PC-9 (cell line): ENCODE results near the gene FAM13B. TPM values are rescaled to one million over a fixed set of nuclear protein-coding genes. Genes with fewer than 3 reads are reported as not detected.

Experiments used
- BruUV-seq: library from RNA; stranded (reverse); fragments of 400-500 nt; replicated peaks from 2 replicates; lab custom pipeline; 2021; lab: Mats Ljungman, UMichigan
- CTCF ChIA-PET: fragments of 300-600 bp; sonication (Branson Sonifier 250); formaldehyde crosslinking; loops from one replicate; lab custom pipeline; 2022; ENCODE audit warnings: antibody characterized with exemption; lab: Charles Lee
- POLR2A ChIA-PET: fragments of 300-600 bp; sonication (Branson Sonifier 250); formaldehyde crosslinking; loops from one replicate; lab custom pipeline; 2022; ENCODE audit warnings: antibody characterized with exemption; ENCODE audit not compliant: unreplicated experiment; lab: Charles Lee
- DNase-seq, 2 experiments: peaks; one replicate each; pipeline versions ENCODE4 v3.0.0 to v3.0.0-alpha.2; 2015 to 2022; ENCODE audit warnings: mixed read lengths in 1 of 2
- H2AFZ ChIP-seq: fragments of 200-600 bp; sonication (generic); 2 replicates; pipeline ENCODE4 v1.8.1; 2017; ENCODE audit warnings: antibody characterized with exemption
- H3F3A ChIP-seq: fragments of 200-600 bp; sonication (generic); 2 replicates; pipeline ENCODE4 v1.8.1; 2017; ENCODE audit warnings: antibody characterized with exemption, mild to moderate bottlenecking, low read depth; ENCODE audit not compliant: insufficient read depth
- H3K27ac ChIP-seq: fragments of 200-600 bp; sonication (generic); 2 replicates; pipeline ENCODE4 v1.6.1; 2016; ENCODE audit warnings: mixed run types
- H3K27me3 ChIP-seq: fragments of 200-600 bp; sonication (generic); 2 replicates; pipeline ENCODE4 v1.6.1; 2016; ENCODE audit warnings: low read depth, mixed run types; ENCODE audit not compliant: insufficient read depth
- H3K36me3 ChIP-seq: fragments of 200-600 bp; sonication (generic); 2 replicates; pipeline ENCODE4 v1.6.1; 2016; ENCODE audit warnings: low read depth, mixed run types
- H3K4me1 ChIP-seq: fragments of 200-600 bp; sonication (generic); replicated peaks from 2 replicates; pipeline ENCODE4 v1.6.1; 2016; ENCODE audit warnings: mixed run types; ENCODE audit not compliant: insufficient read depth
- H3K4me2 ChIP-seq: fragments of 200-600 bp; sonication (generic); 2 replicates; pipeline ENCODE4 v1.6.1; 2017; ENCODE audit warnings: mixed run types
- H3K4me3 ChIP-seq: fragments of 200-600 bp; sonication (generic); 2 replicates; pipeline ENCODE4 v1.6.1; 2016; ENCODE audit warnings: mixed run types
- H3K79me2 ChIP-seq: fragments of 200-600 bp; sonication (generic); 2 replicates; pipeline ENCODE4 v1.6.1; 2017; ENCODE audit warnings: low read depth, mixed run types
- H3K9me2 ChIP-seq: fragments of 200-600 bp; sonication (generic); 2 replicates; pipeline ENCODE4 v1.8.1; 2017; ENCODE audit warnings: mild to moderate bottlenecking; ENCODE audit not compliant: insufficient read depth
- H3K9me3 ChIP-seq: fragments of 200-600 bp; sonication (generic); 2 replicates; pipeline ENCODE4 v1.8.1; 2016; ENCODE audit warnings: low read depth; ENCODE audit not compliant: insufficient read depth
- H4K20me1 ChIP-seq: fragments of 200-600 bp; sonication (generic); 2 replicates; pipeline ENCODE4 v1.8.1; 2017; ENCODE audit not compliant: insufficient read depth
- EZH2 ChIP-seq: fragments of 200-600 bp; sonication (generic); IDR thresholded peaks from 2 replicates; pipeline ENCODE4 v1.8.0; 2017; ENCODE audit warnings: antibody characterized with exemption, low read depth
- intact Hi-C: fragments of 100-400 bp; cut with micrococcal nuclease; formaldehyde crosslinking; loops from one replicate; pipeline ENCODE4 v1.10.0; 2022; ENCODE audit not compliant: unreplicated experiment
- total RNA-seq: library from RNA; stranded (reverse); gene quantifications from 2 replicates; pipeline ENCODE4 v1.2.3, GENCODE V29; 2021
- TF ChIP-seq, protein P1 (sequence below): fragments of 200-600 bp; sonication (generic); conservative IDR thresholded peaks from 2 replicates; pipeline ENCODE4 v1.6.1; 2017; ENCODE audit warnings: mixed run types, antibody characterized with exemption, mild to moderate bottlenecking, moderate library complexity

The FAM13B gene
- total RNA-seq, 1 experiment from 2014 or later: 25.1 TPM

DNA sequence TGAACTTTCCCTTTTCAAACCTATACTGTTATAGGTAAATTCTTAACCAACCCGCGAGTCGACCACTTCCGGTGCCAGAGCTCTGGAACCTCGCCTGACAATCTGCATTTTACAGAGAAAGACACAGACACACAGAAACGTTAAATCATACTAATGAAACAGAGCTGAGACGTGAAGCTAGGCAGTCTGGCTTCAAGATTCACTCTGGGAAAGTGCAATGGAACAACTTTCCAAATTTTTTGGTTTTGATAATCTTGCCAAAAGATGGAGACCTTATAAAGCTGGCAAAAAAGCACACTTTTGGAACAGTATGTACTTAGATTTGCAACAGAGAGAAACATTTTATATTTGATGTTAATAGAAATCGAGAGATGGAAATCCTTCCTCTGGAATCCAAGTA, 35.1 kb upstream of the FAM13B start:
- Histone ChIP-seq H3K9me3 (no peaks in the 10 kb centered on the region), H3K9me2 (no peaks in the 10 kb centered on the region), H3K27me3 (no peaks in the 10 kb centered on the region), H3K4me2 (no peak overlapping the region), H3K4me3 (no peak overlapping the region), H3K27ac (no peak overlapping the region), H4K20me1 (no peaks in the 10 kb centered on the region), H3K79me2 (no peaks in the 10 kb centered on the region), H3K4me1 (no peaks in the 10 kb centered on the region), H3K36me3 (no peaks in the 10 kb centered on the region), H2AFZ (no peak overlapping the region), H3F3A (no peaks in the 10 kb centered on the region)
- no peak for TF ChIP-seq EZH2
- TF ChIP-seq, protein P1, sequence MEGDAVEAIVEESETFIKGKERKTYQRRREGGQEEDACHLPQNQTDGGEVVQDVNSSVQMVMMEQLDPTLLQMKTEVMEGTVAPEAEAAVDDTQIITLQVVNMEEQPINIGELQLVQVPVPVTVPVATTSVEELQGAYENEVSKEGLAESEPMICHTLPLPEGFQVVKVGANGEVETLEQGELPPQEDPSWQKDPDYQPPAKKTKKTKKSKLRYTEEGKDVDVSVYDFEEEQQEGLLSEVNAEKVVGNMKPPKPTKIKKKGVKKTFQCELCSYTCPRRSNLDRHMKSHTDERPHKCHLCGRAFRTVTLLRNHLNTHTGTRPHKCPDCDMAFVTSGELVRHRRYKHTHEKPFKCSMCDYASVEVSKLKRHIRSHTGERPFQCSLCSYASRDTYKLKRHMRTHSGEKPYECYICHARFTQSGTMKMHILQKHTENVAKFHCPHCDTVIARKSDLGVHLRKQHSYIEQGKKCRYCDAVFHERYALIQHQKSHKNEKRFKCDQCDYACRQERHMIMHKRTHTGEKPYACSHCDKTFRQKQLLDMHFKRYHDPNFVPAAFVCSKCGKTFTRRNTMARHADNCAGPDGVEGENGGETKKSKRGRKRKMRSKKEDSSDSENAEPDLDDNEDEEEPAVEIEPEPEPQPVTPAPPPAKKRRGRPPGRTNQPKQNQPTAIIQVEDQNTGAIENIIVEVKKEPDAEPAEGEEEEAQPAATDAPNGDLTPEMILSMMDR: no peak
- DNase-seq: no peak
- ChIA-PET POLR2A (no interaction called here), CTCF (interaction anchor here (0.6 to 1.1 kb wide), 3 partner anchors 60 to 67 kb away, joined by 3 to 5 read pairs (median 3); no protein-coding TSS in a partner anchor)
- BruUV-seq: no TSS peak
- intact Hi-C loops: loop anchor here (1.0 to 10.0 kb wide), 4 partner anchors 32 to 439 kb away; partner anchors contain the start of gene HNRNPA0

- DNase-seq: no peak
- Histone ChIP-seq H3F3A (no peaks in the 10 kb centered on the region), H3K4me3 (no peak overlapping the region), H2AFZ (no peak overlapping the region), H3K79me2 (no peaks in the 10 kb centered on the region), H3K27me3 (no peaks in the 10 kb centered on the region), H4K20me1 (no peaks in the 10 kb centered on the region), H3K27ac (no peak overlapping the region), H3K9me2 (no peaks in the 10 kb centered on the region), H3K9me3 (no peaks in the 10 kb centered on the region), H3K4me2 (no peak overlapping the region), H3K36me3 (no peaks in the 10 kb centered on the region), H3K4me1 (no peaks in the 10 kb centered on the region)
- CTCF ChIA-PET: interaction anchor here (0.6 to 2.7 kb wide), 3 partner anchors 29 to 286 kb away, joined by 3 to 9 read pairs (median 4); no protein-coding TSS in a partner anchor
- no TSS peak for BruUV-seq
- no peak for TF ChIP-seq EZH2
- TF ChIP-seq, protein P1: no peak; the same call in 1 of the 2 replicates
- intact Hi-C loops: loop anchor here (5.0 to 10.0 kb wide), 2 partner anchors 288 to 310 kb away; partner anchors contain the start of gene HNRNPA0
- POLR2A ChIA-PET: interaction anchor here (0.7 kb wide), 1 partner anchor 235 kb away, joined by 4 read pairs; no protein-coding TSS in a partner anchor
Observed at GRCh38 chr5:138065102-138065501, 32.2 kb upstream of the FAM13B start.

DNA sequence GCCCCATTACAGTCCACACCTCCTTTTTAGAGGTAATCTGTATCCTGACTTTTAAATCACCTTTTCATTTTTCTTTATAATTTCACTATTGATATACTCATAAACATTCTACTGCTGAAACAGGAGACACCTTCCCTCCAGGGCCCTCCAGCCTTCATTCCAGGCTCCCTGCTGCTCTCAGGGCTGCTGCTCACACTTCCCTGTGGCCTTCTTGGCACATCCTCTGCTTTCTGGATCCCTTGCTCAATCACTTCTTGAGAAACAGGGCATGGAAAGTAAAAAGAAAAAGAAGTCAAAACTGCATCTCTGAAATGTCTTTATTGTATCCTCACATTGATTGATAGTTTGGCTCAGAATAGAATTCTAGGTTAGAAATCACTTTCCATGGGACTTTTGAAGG, 31.6 kb upstream of the FAM13B start:
- no peaks in the 10 kb centered on the region for H3K9me2 ChIP-seq
- BruUV-seq: no TSS peak
- H3K4me1 ChIP-seq: no peaks in the 10 kb centered on the region
- no peaks in the 10 kb centered on the region for H4K20me1 ChIP-seq
- no peaks in the 10 kb centered on the region for H3K79me2 ChIP-seq
- no peak overlapping the region for H3K4me2 ChIP-seq
- no peak overlapping the region for H3K27ac ChIP-seq
- ChIA-PET CTCF (interaction anchor here (0.6 to 2.7 kb wide), 3 partner anchors 29 to 286 kb away, joined by 3 to 9 read pairs (median 4); no protein-coding TSS in a partner anchor), POLR2A (interaction anchor here (0.7 kb wide), 2 partner anchors 23 to 235 kb away, joined by 3 to 4 read pairs; no protein-coding TSS in a partner anchor)
- H3K9me3 ChIP-seq: no peaks in the 10 kb centered on the region
- H3K36me3 ChIP-seq: no peaks in the 10 kb centered on the region
- no peak overlapping the region for H2AFZ ChIP-seq
- H3K4me3 ChIP-seq: no peak overlapping the region
- H3F3A ChIP-seq: no peaks in the 10 kb centered on the region
- no peak for DNase-seq
- H3K27me3 ChIP-seq: no peaks in the 10 kb centered on the region
- intact Hi-C loops: loop anchor here (10.0 kb wide), 1 partner anchor 310 kb away; the partner anchor contains the start of gene HNRNPA0
- TF ChIP-seq, protein P1: no peak
- TF ChIP-seq EZH2: no peak
